AG04449 (cell line): ENCODE measurements around the gene VGLL4.

ENCODE experiments used
- CTCF ChIA-PET: fragments of 350-600 bp; formaldehyde crosslinking; extraction: SDS; loops from one replicate; lab custom pipeline; 2021; ENCODE audit warnings: antibody characterized with exemption; lab: Yijun Ruan, JAX
- POLR2A ChIA-PET: fragments of 400-600, 350-600 bp; formaldehyde crosslinking; extraction: SDS; loops from one replicate; lab custom pipeline; 2020; ENCODE audit warnings: antibody characterized with exemption, inconsistent platforms; lab: Yijun Ruan, JAX
- DNase-seq: peaks from one replicate; pipeline ENCODE4 v3.0.0-alpha.2; 2010; ENCODE audit warnings: low read depth, low spot score
- H3K4me3 ChIP-seq: 2 replicates; pipeline ENCODE4 v1.5.1; 2011; ENCODE audit warnings: low read depth, mild to moderate bottlenecking, control low read depth, low read length
- TF ChIP-seq, protein P1 (sequence below): IDR thresholded peaks from one replicate; pipeline ENCODE4 v1.5.1; 2011; ENCODE audit warnings: mild to moderate bottlenecking, moderate library complexity, low read length, control low read depth, inconsistent platforms; ENCODE audit not compliant: insufficient read depth; ENCODE audit errors: missing control alignments

The VGLL4 gene

DNA sequence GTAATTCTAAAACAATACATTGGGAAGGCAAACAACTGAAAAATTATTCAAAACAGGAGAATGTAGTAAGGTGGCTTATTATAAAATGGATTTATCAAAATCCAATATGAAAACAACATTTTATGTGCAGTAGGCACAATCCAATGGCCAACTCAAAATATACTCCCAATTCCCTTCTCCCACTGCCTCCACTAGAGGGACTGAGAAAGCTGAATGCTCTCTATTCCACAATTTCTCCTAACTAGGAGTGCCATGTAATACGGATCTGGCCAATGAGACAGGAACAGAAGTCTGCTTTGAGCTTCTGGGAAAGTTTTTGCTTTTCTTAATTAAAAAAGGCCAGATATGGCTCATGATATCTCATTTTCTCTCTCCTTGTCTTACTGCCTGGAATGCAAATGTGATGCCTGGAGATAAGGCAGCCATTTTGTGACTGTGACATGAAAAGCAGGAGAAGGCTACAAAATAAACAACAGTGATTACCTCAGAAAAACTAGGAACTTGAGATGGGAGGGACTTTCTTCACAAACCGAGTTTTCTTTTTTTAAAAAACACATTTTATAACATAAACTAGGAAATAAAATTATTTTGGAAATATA lies 18.8 kb upstream of the VGLL4 start:
- no peak for DNase-seq
- no peak overlapping the region for H3K4me3 ChIP-seq
- TF ChIP-seq, protein P1, sequence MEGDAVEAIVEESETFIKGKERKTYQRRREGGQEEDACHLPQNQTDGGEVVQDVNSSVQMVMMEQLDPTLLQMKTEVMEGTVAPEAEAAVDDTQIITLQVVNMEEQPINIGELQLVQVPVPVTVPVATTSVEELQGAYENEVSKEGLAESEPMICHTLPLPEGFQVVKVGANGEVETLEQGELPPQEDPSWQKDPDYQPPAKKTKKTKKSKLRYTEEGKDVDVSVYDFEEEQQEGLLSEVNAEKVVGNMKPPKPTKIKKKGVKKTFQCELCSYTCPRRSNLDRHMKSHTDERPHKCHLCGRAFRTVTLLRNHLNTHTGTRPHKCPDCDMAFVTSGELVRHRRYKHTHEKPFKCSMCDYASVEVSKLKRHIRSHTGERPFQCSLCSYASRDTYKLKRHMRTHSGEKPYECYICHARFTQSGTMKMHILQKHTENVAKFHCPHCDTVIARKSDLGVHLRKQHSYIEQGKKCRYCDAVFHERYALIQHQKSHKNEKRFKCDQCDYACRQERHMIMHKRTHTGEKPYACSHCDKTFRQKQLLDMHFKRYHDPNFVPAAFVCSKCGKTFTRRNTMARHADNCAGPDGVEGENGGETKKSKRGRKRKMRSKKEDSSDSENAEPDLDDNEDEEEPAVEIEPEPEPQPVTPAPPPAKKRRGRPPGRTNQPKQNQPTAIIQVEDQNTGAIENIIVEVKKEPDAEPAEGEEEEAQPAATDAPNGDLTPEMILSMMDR: peak; percentile 32
- ChIA-PET CTCF (interaction anchor here (0.6 to 4.3 kb wide), 5 partner anchors 8 to 173 kb away, joined by 3 to 26 read pairs (median 4); partner anchors contain the start of gene VGLL4), POLR2A (interaction anchor here (0.8 kb wide), 1 partner anchor 278 kb away, joined by 3 read pairs; no protein-coding TSS in a partner anchor)

DNA sequence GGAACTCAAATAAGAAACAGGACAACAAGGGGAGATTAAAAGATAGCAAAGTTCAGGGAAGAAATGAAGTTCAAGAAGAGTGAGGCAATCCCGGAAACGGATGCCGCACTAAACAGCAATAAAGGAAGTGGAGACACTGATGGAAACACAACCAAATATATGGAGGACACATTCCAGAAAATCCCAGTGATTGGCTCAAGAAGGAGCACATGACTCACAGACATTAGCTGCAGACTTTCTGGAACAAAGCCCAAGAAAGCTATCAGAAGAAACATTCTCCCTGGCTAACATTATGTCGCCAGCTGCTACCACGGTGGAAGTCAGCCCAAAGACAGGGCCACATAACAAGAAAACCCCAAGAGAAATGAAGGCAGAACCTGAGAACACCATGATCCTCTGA lies 18.1 kb upstream of the VGLL4 start:
- CTCF ChIA-PET: interaction anchor here (0.6 to 4.3 kb wide), 5 partner anchors 9 to 174 kb away, joined by 4 to 26 read pairs (median 4); no protein-coding TSS in a partner anchor
- TF ChIP-seq, protein P1: no peak
- H3K4me3 ChIP-seq: no peak overlapping the region
- POLR2A ChIA-PET: interaction anchor here (0.8 kb wide), 1 partner anchor 277 kb away, joined by 3 read pairs; no protein-coding TSS in a partner anchor
- DNase-seq: no peak

DNA sequence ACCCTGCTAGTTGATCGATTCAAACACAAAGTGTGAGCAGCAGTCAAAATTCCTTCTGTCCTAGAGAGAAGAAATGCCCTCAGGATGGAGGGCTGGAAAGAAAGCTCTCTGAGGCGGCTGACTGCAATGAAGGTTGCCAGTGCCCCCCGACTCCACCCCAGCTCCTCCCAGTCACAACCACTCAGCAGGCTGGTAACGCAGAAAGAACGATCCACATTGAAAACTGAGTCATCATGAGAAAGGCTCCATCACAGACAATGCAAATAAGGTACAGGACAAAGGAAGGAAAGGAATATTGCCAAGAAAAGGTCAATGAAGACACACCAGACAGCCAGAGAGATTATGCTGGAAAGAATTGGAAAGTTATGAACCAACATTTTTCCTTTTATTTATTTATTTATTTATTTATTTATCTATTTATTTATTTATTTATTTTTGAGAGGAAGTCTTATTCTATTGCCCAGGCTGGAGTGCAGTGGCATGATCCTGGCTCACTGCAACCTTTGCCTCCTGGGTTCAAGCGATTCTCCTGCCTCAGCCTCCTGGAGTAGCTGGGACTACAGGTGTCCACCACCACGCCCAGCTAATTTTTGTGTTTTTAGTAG lies 17.4 kb upstream of the VGLL4 start:
- POLR2A ChIA-PET: no interaction called here
- TF ChIP-seq, protein P1: no peak
- CTCF ChIA-PET: interaction anchor here (0.8 to 19.3 kb wide), 7 partner anchors 9 to 320 kb away, joined by 3 to 260 read pairs (median 4); no protein-coding TSS in a partner anchor
- H3K4me3 ChIP-seq: no peak overlapping the region
- no peak for DNase-seq

DNA sequence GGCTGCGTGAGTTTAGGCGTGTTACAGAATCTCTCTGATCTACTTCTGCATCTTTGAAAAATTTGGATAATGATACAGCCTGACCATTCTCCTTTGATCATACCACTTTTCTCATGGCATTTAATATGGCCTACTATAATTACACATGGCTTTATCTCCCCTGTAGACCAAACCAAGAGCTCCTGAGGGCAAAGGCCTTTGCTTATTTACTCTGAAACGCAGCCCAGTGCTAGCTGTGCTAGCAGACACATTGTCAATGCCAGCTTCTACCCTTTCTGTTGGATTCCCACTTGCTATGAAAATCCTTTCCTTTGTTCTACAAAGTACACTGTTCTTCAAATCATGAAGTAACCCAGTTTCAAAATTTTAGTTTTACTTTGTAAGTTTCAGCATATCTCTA lies 16.5 kb upstream of the VGLL4 start:
- POLR2A ChIA-PET: no interaction called here
- H3K4me3 ChIP-seq: no peak overlapping the region
- CTCF ChIA-PET: interaction anchor here (0.8 to 19.3 kb wide), 7 partner anchors 8 to 319 kb away, joined by 3 to 260 read pairs (median 4); no protein-coding TSS in a partner anchor
- TF ChIP-seq, protein P1: no peak
- DNase-seq: no peak

DNA sequence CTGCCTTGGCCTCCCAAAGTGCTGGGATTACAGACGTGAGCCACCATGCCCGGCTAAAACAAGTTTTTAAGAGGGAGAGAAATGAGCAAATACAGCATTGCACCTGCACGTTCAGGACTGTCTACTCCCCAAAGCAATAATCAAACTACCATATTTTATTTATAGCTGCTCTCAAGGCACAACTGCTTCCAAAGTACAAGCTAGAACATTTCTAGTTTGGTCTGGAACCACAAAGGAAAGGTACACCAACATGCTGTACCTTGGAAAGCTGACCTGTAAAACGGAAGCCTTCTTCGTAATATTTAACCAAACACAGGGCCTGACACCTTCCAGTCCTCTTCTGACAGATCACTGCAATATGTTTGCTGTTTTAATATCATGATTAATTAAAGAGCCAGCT lies 14.5 kb upstream of the VGLL4 start:
- ChIA-PET POLR2A (no interaction called here), CTCF (interaction anchor here (1.3 to 19.3 kb wide), 4 partner anchors 146 to 277 kb away, joined by 3 to 260 read pairs (median 7); partner anchors contain the start of gene TAMM41)
- TF ChIP-seq, protein P1: no peak
- no peak overlapping the region for H3K4me3 ChIP-seq
- DNase-seq: no peak

DNA sequence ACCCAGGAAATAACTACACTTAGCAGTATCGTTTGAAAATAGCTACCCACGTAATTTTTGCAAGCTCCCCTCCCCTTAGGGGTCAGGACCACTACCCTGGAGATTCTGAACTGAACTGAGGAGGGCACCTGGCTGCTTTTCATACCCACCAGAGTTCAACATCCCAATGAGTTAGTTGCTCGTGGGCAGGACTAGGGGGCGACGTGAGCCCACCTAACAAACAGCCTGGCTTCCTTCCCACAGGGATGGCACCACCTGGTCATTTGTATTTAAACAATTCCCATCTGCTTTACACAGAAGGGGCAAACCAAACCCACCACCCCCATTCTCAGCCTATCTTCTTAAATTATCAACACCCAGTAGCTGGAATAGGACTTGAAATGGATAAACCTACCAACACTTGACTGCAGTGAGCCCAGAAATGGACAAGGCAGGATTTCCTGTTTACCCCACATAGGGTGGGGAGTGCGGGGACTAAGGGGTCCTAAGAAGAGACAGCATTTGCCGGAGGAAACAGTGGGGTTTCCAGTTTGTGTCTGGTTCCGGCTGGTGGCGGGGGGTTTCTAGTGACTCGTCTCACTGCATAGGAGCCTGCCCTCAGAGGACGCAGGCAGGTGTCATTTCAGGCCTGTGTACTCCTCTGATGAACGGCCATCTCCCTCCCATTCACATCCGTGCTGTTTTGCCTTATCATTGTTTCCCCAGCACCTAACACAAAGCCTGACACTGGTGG lies 11.6 kb upstream of the VGLL4 start:
- TF ChIP-seq, protein P1: peak; percentile 42
- ChIA-PET POLR2A (no interaction called here), CTCF (interaction anchor here (0.6 to 19.3 kb wide), 8 partner anchors 9 to 292 kb away, joined by 3 to 260 read pairs (median 3); no protein-coding TSS in a partner anchor)
- no peak overlapping the region for H3K4me3 ChIP-seq
- no peak for DNase-seq
